Lower leg skin (tissue), 3 donors: ENCODE results near the gene EFCAB11.

Source experiments
- CTCF ChIP-seq, 3 donors: fragments of 450-650 bp; IDR thresholded peaks; one replicate each; pipeline ENCODE4 v1.5.1; 2016; ENCODE audit warnings: antibody characterized with exemption in 3 of 3, mild to moderate bottlenecking in 3 of 3, moderate library complexity in 2 of 3
- POLR2A ChIP-seq, 2 donors: fragments of 450-650 bp; IDR thresholded peaks; one replicate each; pipeline ENCODE4 v1.6.1; 2016 to 2017; ENCODE audit warnings: antibody characterized with exemption in 2 of 2, mild to moderate bottlenecking in 1 of 2, moderate library complexity in 1 of 2

- TF ChIP-seq CTCF (IDR thresholded peaks at IDR 0.05) (no peak), POLR2A (IDR thresholded peaks at IDR 0.05) (no peak)
These were observed 130.8 kb downstream of the EFCAB11 start for GRCh38 chr14:89823743-89824142.
